Aorta (tissue), 5 donors: ENCODE data around the gene MFSD1. TPM values are rescaled to one million over a fixed set of nuclear protein-coding genes. Genes with fewer than 3 reads are reported as not detected.
A peak's percentile ranks its signal among the peaks of the same experiment; 100 is the strongest.

Experiments
- ATAC-seq: fragments of 200-7000 bp; cut with Tn5 transposase; one replicate; pipeline ENCODE4 v1.9.1; 2022; ENCODE audit warnings: moderate library complexity; ENCODE audit not compliant: low FRiP score
- DNase-seq, 2 donors: peaks; one replicate each; pipeline ENCODE4 v3.0.0-alpha.2; 2020
- H3K27ac ChIP-seq, 2 donors: one replicate each; pipeline ENCODE4 v1.5.1; 2013; ENCODE audit warnings: low read length in 2 of 2, mild to moderate bottlenecking in 2 of 2, moderate library complexity in 2 of 2, control low read depth in 1 of 2, inconsistent platforms in 1 of 2, low read depth in 1 of 2
- H3K27me3 ChIP-seq, 2 donors: one replicate each; pipeline ENCODE4 v1.6.1; 2013; ENCODE audit warnings: control low read depth in 1 of 2, low read length in 1 of 2, mild to moderate bottlenecking in 1 of 2, moderate library complexity in 1 of 2; ENCODE audit not compliant: insufficient read depth in 2 of 2, control insufficient read depth in 1 of 2
- H3K36me3 ChIP-seq, 2 donors: one replicate each; pipeline ENCODE4 v1.6.1; 2013; ENCODE audit warnings: control low read depth in 1 of 2, low read length in 1 of 2, mild to moderate bottlenecking in 1 of 2; ENCODE audit not compliant: insufficient read depth in 2 of 2, control insufficient read depth in 1 of 2
- H3K4me1 ChIP-seq, 2 donors: one replicate each; pipeline ENCODE4 v1.6.1; 2013; ENCODE audit warnings: low read length in 2 of 2, control low read depth in 1 of 2, mild to moderate bottlenecking in 1 of 2, moderate library complexity in 1 of 2; ENCODE audit not compliant: insufficient read depth in 2 of 2, control insufficient read depth in 1 of 2
- H3K4me3 ChIP-seq, 2 donors: one replicate each; pipeline ENCODE4 v1.5.1; 2013; ENCODE audit warnings: low read length in 2 of 2, control low read depth in 1 of 2, mild to moderate bottlenecking in 1 of 2
- H3K9me3 ChIP-seq: one replicate; pipeline ENCODE4 v1.6.1; 2013; ENCODE audit warnings: mild to moderate bottlenecking, low read length; ENCODE audit not compliant: control insufficient read depth
- WGBS, 2 donors: extraction: QIAGEN DNeasy Blood & Tissue Kit; methylation state at CpG; one replicate each; pipeline ENCODE4 v1.1.7; 2013; 5-methylcytosine and 5-hydroxymethylcytosine counted together
- intact Hi-C, 2 donors: fragments of 100-400 bp; cut with DNase I; formaldehyde crosslinking; loops; one replicate each; pipeline versions ENCODE4 v1.14.2 to v1.15.0; 2022
- polyA plus RNA-seq, 2 donors: library from polyadenylated mRNA; stranded (reverse); fragments of 200-250 nt; gene quantifications; one replicate each; pipeline ENCODE4 v1.2.3, GENCODE V29; 2013
- total RNA-seq, 2 donors: library from RNA; stranded (reverse); fragmentation: NEBNext Ultra II Directional; extraction: Animal tissue kit (Norgen Biotek cat#: 25700); gene quantifications; one replicate each; pipeline ENCODE4 v1.2.1, GENCODE V29; 2021
- donor health status: healthy with polysubstance abuse.
- donor health status: Bipolar disorder and iron deficiency.
- donor health status: DM: no; HTN: no; CAD: no.
- donor health status: DM: no; HTN: no; CAD: no.
- donor health status: DM: yes; HTN: yes; CAD: no.

The MFSD1 gene
- total and polyA plus RNA-seq, 4 donors = 44.9 to 81.0 (median 67.5) TPM

- Histone ChIP-seq H3K27me3 (no peaks in the 10 kb centered on the region), H3K27ac (no peak overlapping the region), H3K9me3 (no peaks in the 10 kb centered on the region), H3K36me3 (no peaks in the 10 kb centered on the region), H3K4me3 (no peak overlapping the region), H3K4me1 (no peaks in the 10 kb centered on the region)
- intact Hi-C loops = no loop called here
- DNase-seq = no peak
- WGBS, 2 donors = 93% methylated on average over 7 of the region's 7 CpGs
- ATAC-seq = peak; percentile 29
Observed at GRCh38 chr3:158773845-158774830, 27.7 kb upstream of the MFSD1 start.

- H3K9me3 ChIP-seq = no peaks in the 10 kb centered on the region
- H3K36me3 ChIP-seq = no peaks in the 10 kb centered on the region
- no peak overlapping the region for H3K4me3 ChIP-seq
- no peak for DNase-seq
- intact Hi-C loops = no loop called here
- no peaks in the 10 kb centered on the region for H3K4me1 ChIP-seq
- H3K27ac ChIP-seq = no peak overlapping the region
- no peaks in the 10 kb centered on the region for H3K27me3 ChIP-seq
- WGBS, 2 donors = 87 to 93% methylated on average over 2 of the region's 2 CpGs
- ATAC-seq = peak; percentile 27
Observed at GRCh38 chr3:158774965-158775364, 26.9 kb upstream of the MFSD1 start.

GRCh38 chr3:158775426-158776410, 26.1 kb upstream of the MFSD1 start:
- H3K9me3 ChIP-seq = no peaks in the 10 kb centered on the region
- H3K4me1 ChIP-seq = no peaks in the 10 kb centered on the region
- DNase-seq (no peak), ATAC-seq (no peak)
- H3K4me3 ChIP-seq = no peak overlapping the region
- no peaks in the 10 kb centered on the region for H3K27me3 ChIP-seq
- intact Hi-C loops = no loop called here
- no peak overlapping the region for H3K27ac ChIP-seq
- WGBS, 2 donors = 94 to 96% methylated on average over 3 of the region's 3 CpGs
- no peaks in the 10 kb centered on the region for H3K36me3 ChIP-seq

- Histone ChIP-seq H3K9me3 (no peaks in the 10 kb centered on the region), H3K27ac (no peak overlapping the region), H3K36me3 (no peaks in the 10 kb centered on the region), H3K4me3 (no peak overlapping the region), H3K27me3 (no peaks in the 10 kb centered on the region), H3K4me1 (no peaks in the 10 kb centered on the region)
- intact Hi-C loops = no loop called here
- no peak for DNase-seq
- 88 to 91% methylated on average over 7 of the region's 7 CpGs for WGBS, 2 donors
- ATAC-seq = no peak
Observed at GRCh38 chr3:158776531-158776930, 25.3 kb upstream of the MFSD1 start.

- Histone ChIP-seq H3K4me1 (no peaks in the 10 kb centered on the region), H3K27me3 (no peaks in the 10 kb centered on the region), H3K27ac (no peak overlapping the region), H3K4me3 (no peak overlapping the region), H3K9me3 (no peaks in the 10 kb centered on the region), H3K36me3 (no peaks in the 10 kb centered on the region)
- DNase-seq (no peak), ATAC-seq (no peak)
- intact Hi-C loops = no loop called here
- WGBS, 2 donors = 79 to 84% methylated on average over 3 of the region's 3 CpGs
Observed at GRCh38 chr3:158777161-158777873, 24.5 kb upstream of the MFSD1 start.

GRCh38 chr3:158780766-158781165, 21.1 kb upstream of the MFSD1 start:
- no peak overlapping the region for H3K4me3 ChIP-seq
- no peaks in the 10 kb centered on the region for H3K27me3 ChIP-seq
- intact Hi-C loops = no loop called here
- WGBS, 2 donors = 5 to 20% methylated on average over 1 of the region's 1 CpG
- ATAC-seq = no peak
- DNase-seq = no peak
- no peak overlapping the region for H3K27ac ChIP-seq
- H3K4me1 ChIP-seq = no peaks in the 10 kb centered on the region
- no peaks in the 10 kb centered on the region for H3K9me3 ChIP-seq
- H3K36me3 ChIP-seq = no peaks in the 10 kb centered on the region

GRCh38 chr3:158781191-158781590, 20.7 kb upstream of the MFSD1 start:
- intact Hi-C loops = no loop called here
- DNase-seq (no peak), ATAC-seq (no peak)
- H3K9me3 ChIP-seq = no peaks in the 10 kb centered on the region
- no peaks in the 10 kb centered on the region for H3K36me3 ChIP-seq
- H3K27ac ChIP-seq = no peak overlapping the region
- H3K4me3 ChIP-seq = no peak overlapping the region
- no peaks in the 10 kb centered on the region for H3K4me1 ChIP-seq
- 94 to 96% methylated on average over 2 of the region's 2 CpGs for WGBS, 2 donors
- no peaks in the 10 kb centered on the region for H3K27me3 ChIP-seq

- no peaks in the 10 kb centered on the region for H3K36me3 ChIP-seq
- no peak overlapping the region for H3K27ac ChIP-seq
- ATAC-seq (no peak), DNase-seq (no peak)
- no peak overlapping the region for H3K4me3 ChIP-seq
- 79 to 83% methylated on average over 1 of the region's 1 CpG for WGBS, 2 donors
- no peaks in the 10 kb centered on the region for H3K4me1 ChIP-seq
- intact Hi-C loops = no loop called here
- no peaks in the 10 kb centered on the region for H3K27me3 ChIP-seq
- H3K9me3 ChIP-seq = no peaks in the 10 kb centered on the region
Observed at GRCh38 chr3:158781849-158782248, 20.0 kb upstream of the MFSD1 start.
